ENCODE measurements around the gene ENO4.

DNA sequence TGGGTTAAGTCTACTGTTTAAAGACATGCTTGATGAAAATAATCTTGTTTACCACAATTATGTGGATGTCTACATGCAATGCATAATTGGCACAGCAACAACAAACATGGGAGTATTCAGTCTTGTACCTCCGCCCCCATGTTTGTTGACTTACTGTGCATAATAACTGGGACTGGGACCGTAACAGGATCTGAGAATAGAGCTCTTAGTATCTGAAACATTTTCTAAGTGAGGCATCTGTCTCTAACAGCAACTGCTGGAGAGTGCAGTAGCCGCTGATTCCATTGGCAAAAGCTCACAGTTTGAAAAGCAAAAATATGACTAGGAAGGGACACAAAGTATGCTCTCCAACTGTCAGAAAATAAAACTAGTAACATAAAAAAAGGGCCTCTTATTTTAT is 61.6 kb downstream of the ENO4 start:
- TF ChIP-seq, protein P1, sequence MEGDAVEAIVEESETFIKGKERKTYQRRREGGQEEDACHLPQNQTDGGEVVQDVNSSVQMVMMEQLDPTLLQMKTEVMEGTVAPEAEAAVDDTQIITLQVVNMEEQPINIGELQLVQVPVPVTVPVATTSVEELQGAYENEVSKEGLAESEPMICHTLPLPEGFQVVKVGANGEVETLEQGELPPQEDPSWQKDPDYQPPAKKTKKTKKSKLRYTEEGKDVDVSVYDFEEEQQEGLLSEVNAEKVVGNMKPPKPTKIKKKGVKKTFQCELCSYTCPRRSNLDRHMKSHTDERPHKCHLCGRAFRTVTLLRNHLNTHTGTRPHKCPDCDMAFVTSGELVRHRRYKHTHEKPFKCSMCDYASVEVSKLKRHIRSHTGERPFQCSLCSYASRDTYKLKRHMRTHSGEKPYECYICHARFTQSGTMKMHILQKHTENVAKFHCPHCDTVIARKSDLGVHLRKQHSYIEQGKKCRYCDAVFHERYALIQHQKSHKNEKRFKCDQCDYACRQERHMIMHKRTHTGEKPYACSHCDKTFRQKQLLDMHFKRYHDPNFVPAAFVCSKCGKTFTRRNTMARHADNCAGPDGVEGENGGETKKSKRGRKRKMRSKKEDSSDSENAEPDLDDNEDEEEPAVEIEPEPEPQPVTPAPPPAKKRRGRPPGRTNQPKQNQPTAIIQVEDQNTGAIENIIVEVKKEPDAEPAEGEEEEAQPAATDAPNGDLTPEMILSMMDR (IDR thresholded peaks at IDR 0.05; ENCODE audit: low read depth, low read length): no peak
- TF ChIP-seq MYC (IDR thresholded peaks at IDR 0.05; ENCODE audit: low read depth, low read length): no peak
- TF ChIP-seq POLR2A (IDR thresholded peaks at IDR 0.05; ENCODE audit: extremely low read depth, insufficient read length): no peak
